ENCODE results near the gene CDK5RAP2.
A peak's percentile ranks its signal among the peaks of the same experiment; 100 is the strongest.
"Not testable (repeated sequence)": the region's sequence is repeated elsewhere in the genome, so short reads cannot be mapped to it uniquely, and the experiment has no call there.

Gene CDK5RAP2

GRCh38 chr9:120580051-120580896 lies at the start of gene CDK5RAP2:
CDK5RAP2 (minus strand) TSS chr9:120580167; CDS start chr9:120579978, 189 bp downstream.
- peak; percentile 96 to 98 for DNase-seq (ENCODE audit: low spot score in 2 of 2)
- in situ Hi-C loops (cut with MboI; ENCODE audit: low sequenced_read_pairs), result no loop called here
- peaks cover 8% of the 10 kb centered on the region for H3K36me3 ChIP-seq (replicated peaks)
- no peaks in the 10 kb centered on the region for H3K9me3 ChIP-seq
- H3K4me1 ChIP-seq, result peaks cover 13% of the 10 kb centered on the region
- H3K4me3 ChIP-seq, result peak within 1 kb of the TSS; percentile 91
- no peaks in the 10 kb centered on the region for H3K27me3 ChIP-seq (ENCODE audit: low read depth)

- H3K4me3 ChIP-seq; H3K36me3 ChIP-seq (replicated peaks); in situ Hi-C loops (cut with MboI; ENCODE audit: low sequenced_read_pairs); DNase-seq (ENCODE audit: low spot score in 2 of 2); H3K9me3 ChIP-seq; H3K27me3 ChIP-seq (ENCODE audit: low read depth): not testable (repeated sequence)
- peaks cover 31% of the 10 kb centered on the region for H3K4me1 ChIP-seq
Measured at GRCh38 chr9:120628925-120629497, 49.0 kb upstream of the CDK5RAP2 start.

GRCh38 chr9:120628207-120628924 lies 48.4 kb upstream of the CDK5RAP2 start:
- Histone ChIP-seq H3K4me3 (no peak overlapping the region), H3K27me3 (ENCODE audit: low read depth) (no peaks in the 10 kb centered on the region), H3K36me3 (replicated peaks) (no peaks in the 10 kb centered on the region), H3K9me3 (no peaks in the 10 kb centered on the region), H3K4me1 (peaks cover 35% of the 10 kb centered on the region)
- DNase-seq (ENCODE audit: low spot score in 2 of 2), result no peak
- in situ Hi-C loops (cut with MboI; ENCODE audit: low sequenced_read_pairs), result no loop called here

GRCh38 chr9:120627073-120627472 lies 47.1 kb upstream of the CDK5RAP2 start:
- Histone ChIP-seq H3K27me3 (ENCODE audit: low read depth) (no peaks in the 10 kb centered on the region), H3K4me1 (peaks cover 35% of the 10 kb centered on the region), H3K4me3 (no peak overlapping the region), H3K9me3 (no peaks in the 10 kb centered on the region), H3K36me3 (replicated peaks) (no peaks in the 10 kb centered on the region)
- DNase-seq (ENCODE audit: low spot score in 2 of 2), result no peak
- in situ Hi-C loops (cut with MboI; ENCODE audit: low sequenced_read_pairs), result no loop called here

- in situ Hi-C loops (cut with MboI; ENCODE audit: low sequenced_read_pairs), result no loop called here
- DNase-seq (ENCODE audit: low spot score in 2 of 2), result no peak
- no peaks in the 10 kb centered on the region for H3K9me3 ChIP-seq
- H3K4me1 ChIP-seq, result peaks cover 35% of the 10 kb centered on the region
- no peak overlapping the region for H3K4me3 ChIP-seq
- no peaks in the 10 kb centered on the region for H3K36me3 ChIP-seq (replicated peaks)
- H3K27me3 ChIP-seq (ENCODE audit: low read depth), result no peaks in the 10 kb centered on the region
Measured at GRCh38 chr9:120626512-120626911, 46.5 kb upstream of the CDK5RAP2 start.

GRCh38 chr9:120625222-120625621 lies 45.3 kb upstream of the CDK5RAP2 start:
- Histone ChIP-seq H3K4me3 (no peak overlapping the region), H3K36me3 (replicated peaks) (0 out of 2 replicates have a peak, but pooled peaks cover 2% of the 10 kb centered on the region), H3K9me3 (no peaks in the 10 kb centered on the region), H3K4me1 (peaks cover 35% of the 10 kb centered on the region), H3K27me3 (ENCODE audit: low read depth) (no peaks in the 10 kb centered on the region)
- in situ Hi-C loops (cut with MboI; ENCODE audit: low sequenced_read_pairs), result no loop called here
- peak; percentile 63 to 65 for DNase-seq (ENCODE audit: low spot score in 2 of 2)

- Histone ChIP-seq H3K4me1 (peaks cover 29% of the 10 kb centered on the region), H3K27me3 (ENCODE audit: low read depth) (no peaks in the 10 kb centered on the region), H3K9me3 (no peaks in the 10 kb centered on the region), H3K4me3 (no peak overlapping the region), H3K36me3 (replicated peaks) (peaks cover 5% of the 10 kb centered on the region; the same call in 1 of the 2 replicates)
- DNase-seq (ENCODE audit: low spot score in 2 of 2), result no peak
- in situ Hi-C loops (cut with MboI; ENCODE audit: low sequenced_read_pairs), result loop anchor here (5.0 to 25.0 kb wide), 2 partner anchors 95 to 315 kb away; partner anchors contain the start of gene TRAF1
Measured at GRCh38 chr9:120622790-120623189, 42.8 kb upstream of the CDK5RAP2 start.

- Histone ChIP-seq H3K27me3 (ENCODE audit: low read depth) (no peaks in the 10 kb centered on the region), H3K36me3 (replicated peaks) (peaks cover 5% of the 10 kb centered on the region; the same call in 1 of the 2 replicates), H3K4me3 (no peak overlapping the region), H3K4me1 (peaks cover 28% of the 10 kb centered on the region), H3K9me3 (no peaks in the 10 kb centered on the region)
- no peak for DNase-seq (ENCODE audit: low spot score in 2 of 2)
- in situ Hi-C loops (cut with MboI; ENCODE audit: low sequenced_read_pairs), result loop anchor here (5.0 to 25.0 kb wide), 2 partner anchors 95 to 315 kb away; partner anchors contain the start of gene TRAF1
Measured at GRCh38 chr9:120621941-120622340, 42.0 kb upstream of the CDK5RAP2 start.

- DNase-seq (ENCODE audit: low spot score in 2 of 2), result peak; percentile 73 to 76
- no peak overlapping the region for H3K4me3 ChIP-seq
- no peaks in the 10 kb centered on the region for H3K27me3 ChIP-seq (ENCODE audit: low read depth)
- in situ Hi-C loops (cut with MboI; ENCODE audit: low sequenced_read_pairs), result loop anchor here (5.0 to 25.0 kb wide), 2 partner anchors 97 to 317 kb away; partner anchors contain the start of gene TRAF1
- H3K4me1 ChIP-seq, result peaks cover 12% of the 10 kb centered on the region
- H3K9me3 ChIP-seq, result no peaks in the 10 kb centered on the region
- H3K36me3 ChIP-seq (replicated peaks), result peaks cover 5% of the 10 kb centered on the region; the same call in 1 of the 2 replicates
Measured at GRCh38 chr9:120619751-120620655, 40.0 kb upstream of the CDK5RAP2 start.

- Histone ChIP-seq H3K27me3 (ENCODE audit: low read depth) (no peaks in the 10 kb centered on the region), H3K4me1 (peaks cover 7% of the 10 kb centered on the region), H3K36me3 (replicated peaks) (peaks cover 5% of the 10 kb centered on the region; the same call in 1 of the 2 replicates), H3K4me3 (no peak overlapping the region), H3K9me3 (no peaks in the 10 kb centered on the region)
- DNase-seq (ENCODE audit: low spot score in 2 of 2), result no peak
- in situ Hi-C loops (cut with MboI; ENCODE audit: low sequenced_read_pairs), result loop anchor here (25.0 kb wide), 1 partner anchor 320 kb away; the partner anchor contains the start of gene TRAF1
Measured at GRCh38 chr9:120616966-120617935, 37.3 kb upstream of the CDK5RAP2 start.

- 0 out of 2 replicates have a peak, but pooled peaks cover 3% of the 10 kb centered on the region for H3K4me1 ChIP-seq
- no peaks in the 10 kb centered on the region for H3K9me3 ChIP-seq
- H3K27me3 ChIP-seq (ENCODE audit: low read depth), result no peaks in the 10 kb centered on the region
- in situ Hi-C loops (cut with MboI; ENCODE audit: low sequenced_read_pairs), result loop anchor here (25.0 kb wide), 1 partner anchor 325 kb away; the partner anchor contains the start of gene TRAF1
- DNase-seq (ENCODE audit: low spot score in 2 of 2), result no peak
- no peak overlapping the region for H3K4me3 ChIP-seq
- H3K36me3 ChIP-seq (replicated peaks), result peaks cover 18% of the 10 kb centered on the region
Measured at GRCh38 chr9:120612218-120612617, 32.3 kb upstream of the CDK5RAP2 start.

GRCh38 chr9:120611690-120612068 lies 31.7 kb upstream of the CDK5RAP2 start:
- Histone ChIP-seq H3K4me3 (no peak overlapping the region), H3K4me1 (0 out of 2 replicates have a peak, but pooled peaks cover 3% of the 10 kb centered on the region), H3K36me3 (replicated peaks) (peaks cover 24% of the 10 kb centered on the region), H3K27me3 (ENCODE audit: low read depth) (no peaks in the 10 kb centered on the region), H3K9me3 (no peaks in the 10 kb centered on the region)
- in situ Hi-C loops (cut with MboI; ENCODE audit: low sequenced_read_pairs), result loop anchor here (25.0 kb wide), 1 partner anchor 326 kb away; the partner anchor contains the start of gene TRAF1
- DNase-seq (ENCODE audit: low spot score in 2 of 2), result no peak
